H9 (cell line): ENCODE data around the gene PTK6. TPM values are rescaled to one million over a fixed set of nuclear protein-coding genes. Genes with fewer than 3 reads are reported as not detected.

ENCODE experiments used
- DNase-seq: peaks from one replicate; pipeline ENCODE4 v3.0.0-alpha.2; 2017
- H2AFZ ChIP-seq: one replicate; pipeline ENCODE4 v1.6.1; 2013; ENCODE audit warnings: mild to moderate bottlenecking, low read length, control low read depth, moderate library complexity
- H2AK5ac ChIP-seq: 2 replicates; pipeline ENCODE4 v1.6.1; 2013; ENCODE audit warnings: low read length, control low read depth, mixed read lengths; ENCODE audit not compliant: insufficient read length
- H2BK120ac ChIP-seq: one replicate; pipeline ENCODE4 v1.6.1; 2013; ENCODE audit warnings: low read depth, mild to moderate bottlenecking, low read length, control low read depth, inconsistent platforms; ENCODE audit not compliant: poor library complexity, severe bottlenecking
- H2BK12ac ChIP-seq: 2 replicates; pipeline ENCODE4 v1.6.1; 2013; ENCODE audit warnings: low read length, control low read depth, mixed read lengths, low read depth; ENCODE audit not compliant: insufficient read length
- H2BK15ac ChIP-seq: 2 replicates; pipeline ENCODE4 v1.6.1; 2013; ENCODE audit warnings: low read depth, low read length, control low read depth
- H2BK20ac ChIP-seq: one replicate; pipeline ENCODE4 v1.6.1; 2013; ENCODE audit warnings: low read depth, mild to moderate bottlenecking, low read length, control low read depth, inconsistent platforms; ENCODE audit not compliant: poor library complexity, severe bottlenecking
- H2BK5ac ChIP-seq: 2 replicates; pipeline ENCODE4 v1.6.1; 2013; ENCODE audit warnings: low read length, control low read depth, mixed read lengths; ENCODE audit not compliant: insufficient read length
- H3K14ac ChIP-seq: 2 replicates; pipeline ENCODE4 v1.6.1; 2013; ENCODE audit warnings: low read length, control low read depth; ENCODE audit not compliant: insufficient read depth
- H3K18ac ChIP-seq: 2 replicates; pipeline ENCODE4 v1.6.1; 2013; ENCODE audit warnings: low read depth, mild to moderate bottlenecking, mixed read lengths, low read length, control low read depth; ENCODE audit not compliant: insufficient read length
- H3K23ac ChIP-seq: 2 replicates; pipeline ENCODE4 v1.6.1; 2013; ENCODE audit warnings: low read length, control low read depth, mixed read lengths, low read depth; ENCODE audit not compliant: insufficient read length
- H3K23me2 ChIP-seq: 2 replicates; pipeline ENCODE4 v1.6.1; 2013; ENCODE audit warnings: low read depth, mild to moderate bottlenecking, mixed read lengths, low read length, control low read depth; ENCODE audit not compliant: insufficient read length, poor library complexity, severe bottlenecking
- H3K27ac ChIP-seq: 2 replicates; pipeline ENCODE4 v1.5.1; 2013; ENCODE audit warnings: low read length, control low read depth, mixed read lengths, low read depth; ENCODE audit not compliant: insufficient read length
- H3K27me3 ChIP-seq: 2 replicates; pipeline ENCODE4 v1.6.1; 2013; ENCODE audit warnings: low read length, control low read depth, inconsistent platforms; ENCODE audit not compliant: insufficient read depth
- H3K4ac ChIP-seq: 2 replicates; pipeline ENCODE4 v1.6.1; 2013; ENCODE audit warnings: low read depth, mild to moderate bottlenecking, control low read depth, inconsistent platforms, low read length, moderate library complexity
- H3K4me1 ChIP-seq: 2 replicates; pipeline ENCODE4 v1.6.1; 2013; ENCODE audit warnings: low read length, control low read depth, inconsistent platforms; ENCODE audit not compliant: insufficient read depth
- H3K4me2 ChIP-seq: 2 replicates; pipeline ENCODE4 v1.6.1; 2013; ENCODE audit warnings: low read length, control low read depth, mixed read lengths; ENCODE audit not compliant: insufficient read length, insufficient read depth
- H3K56ac ChIP-seq: 2 replicates; pipeline ENCODE4 v1.6.1; 2013; ENCODE audit warnings: low read depth, mild to moderate bottlenecking, mixed read lengths, low read length, control low read depth; ENCODE audit not compliant: insufficient read length
- H3K79me1 ChIP-seq: 2 replicates; pipeline ENCODE4 v1.6.1; 2013; ENCODE audit warnings: low read depth, mild to moderate bottlenecking, moderate library complexity, low read length, control low read depth, inconsistent platforms; ENCODE audit not compliant: insufficient read depth, poor library complexity, severe bottlenecking
- H3K79me2 ChIP-seq: 2 replicates; pipeline ENCODE4 v1.6.1; 2013; ENCODE audit warnings: low read length, control low read depth, inconsistent platforms; ENCODE audit not compliant: insufficient read depth
- H3K9ac ChIP-seq: 2 replicates; pipeline ENCODE4 v1.6.1; 2013; ENCODE audit warnings: low read length, control low read depth, mixed read lengths; ENCODE audit not compliant: insufficient read length; ENCODE audit errors: extremely low read depth
- H3K9me3 ChIP-seq: one replicate; pipeline ENCODE4 v1.6.1; 2013; ENCODE audit warnings: low read depth, low read length, inconsistent platforms; ENCODE audit not compliant: control insufficient read depth
- H3T11ph ChIP-seq: one replicate; pipeline ENCODE4 v1.6.1; 2013; ENCODE audit warnings: mild to moderate bottlenecking, low read length, control low read depth, inconsistent platforms
- H4K20me1 ChIP-seq: one replicate; pipeline ENCODE4 v1.6.1; 2013; ENCODE audit not compliant: control insufficient read depth, insufficient read length, insufficient read depth
- H4K5ac ChIP-seq: 2 replicates; pipeline ENCODE4 v1.6.1; 2013; ENCODE audit warnings: low read depth, mild to moderate bottlenecking, mixed read lengths, low read length, control low read depth; ENCODE audit not compliant: insufficient read length
- H4K8ac ChIP-seq: replicated peaks from 2 replicates; pipeline ENCODE4 v1.6.1; 2013; ENCODE audit warnings: low read length, control low read depth, mixed read lengths, low read depth; ENCODE audit not compliant: insufficient read length
- H4K91ac ChIP-seq: 2 replicates; pipeline ENCODE4 v1.6.1; 2013; ENCODE audit warnings: low read depth, mild to moderate bottlenecking, moderate library complexity, mixed read lengths, low read length, control low read depth; ENCODE audit not compliant: insufficient read length
- H3K27ac Mint-ChIP-seq, 3 experiments: 2 replicates in 2 of 3; 3 replicates in 1 of 3; pipeline ENCODE4 v1.8.0; 2020 to 2021; ENCODE audit warnings: mixed read lengths in 3 of 3, mild to moderate bottlenecking in 1 of 3, moderate library complexity in 1 of 3
- H3K27me3 Mint-ChIP-seq: 2 replicates; pipeline ENCODE4 v1.8.0; 2021; ENCODE audit warnings: low read depth, mild to moderate bottlenecking, moderate library complexity, mixed read lengths
- H3K36me3 Mint-ChIP-seq, 3 experiments: 2 replicates in 2 of 3; 3 replicates in 1 of 3; pipeline ENCODE4 v1.8.0; 2020 to 2021; ENCODE audit warnings: low read depth in 3 of 3, mixed read lengths in 3 of 3; ENCODE audit not compliant: insufficient read depth in 1 of 3
- H3K4me1 Mint-ChIP-seq, 2 experiments: 2 replicates each; pipeline ENCODE4 v1.8.0; 2020; ENCODE audit warnings: mixed read lengths in 2 of 2
- H3K4me3 Mint-ChIP-seq, 2 experiments: 2 replicates in 1 of 2; 3 replicates in 1 of 2; pipeline ENCODE4 v1.8.0; 2020 to 2021; ENCODE audit warnings: mild to moderate bottlenecking in 2 of 2, mixed read lengths in 2 of 2, moderate library complexity in 1 of 2
- H3K9me3 Mint-ChIP-seq, 2 experiments: 2 replicates in 1 of 2; 3 replicates in 1 of 2; pipeline ENCODE4 v1.8.0; 2020; ENCODE audit warnings: mild to moderate bottlenecking in 2 of 2, mixed read lengths in 2 of 2, moderate library complexity in 1 of 2
- CTCF ChIP-seq: fragments of 200-600 bp; sonication (generic); conservative IDR thresholded peaks from 3 replicates; pipeline ENCODE4 v1.8.0; 2021; ENCODE audit warnings: antibody characterized with exemption, mild to moderate bottlenecking
- WGBS: extraction: QIAGEN DNeasy Blood & Tissue Kit; methylation state at CpG from one replicate; pipeline ENCODE4 v1.1.7; 2013; ENCODE audit warnings: missing lambda C conversion rate, low lambda C conversion rate, mixed read lengths; ENCODE audit not compliant: insufficient read length; ENCODE audit errors: extremely low coverage; 5-methylcytosine and 5-hydroxymethylcytosine counted together
- total RNA-seq: library from RNA; stranded (reverse); gene quantifications from 2 replicates; pipeline ENCODE4 v1.2.1, GENCODE V29; 2021

PTK6 gene
- total RNA-seq, 1 experiment from 2014 or later: 0.46 TPM

GRCh38 chr20:63557481-63557891 lies 20.3 kb upstream of the PTK6 start:
- no peak overlapping the region for H3K27ac ChIP-seq
- H2BK20ac ChIP-seq: no peak overlapping the region
- WGBS: no CpG with 5 or more reads among the region's 19 CpGs
- H4K20me1 ChIP-seq: no peaks in the 10 kb centered on the region
- Mint-ChIP-seq H3K27ac (peak overlapping the region in 2 of 3 experiments; percentile 79 to 91; a peak in 3 of 7 replicates), H3K36me3 (peaks cover 3 to 12% (median 11%) of the 10 kb centered on the region in 3 experiments; a peak in 6 of 7 replicates), H3K9me3 (no peaks in the 10 kb centered on the region), H3K4me1 (peaks cover 10 to 11% of the 10 kb centered on the region in 2 experiments), H3K4me3 (no peak overlapping the region; a peak in 1 of 5 replicates), H3K27me3 (no peaks in the 10 kb centered on the region; the same call in 1 of the 2 replicates)
- H3K4me2 ChIP-seq: no peak overlapping the region
- no peak overlapping the region for H4K5ac ChIP-seq
- no peak overlapping the region for H2AFZ ChIP-seq
- no peak overlapping the region for H4K8ac ChIP-seq
- H2BK12ac ChIP-seq: no peak overlapping the region
- no peak for TF ChIP-seq CTCF
- no peaks in the 10 kb centered on the region for H3K79me2 ChIP-seq
- H3K27me3 ChIP-seq: no peaks in the 10 kb centered on the region
- no peak overlapping the region for H2BK120ac ChIP-seq
- no peak overlapping the region for H3T11ph ChIP-seq
- no peaks in the 10 kb centered on the region for H3K9me3 ChIP-seq
- H3K79me1 ChIP-seq: no peaks in the 10 kb centered on the region
- no peak for DNase-seq
- no peak overlapping the region for H3K23ac ChIP-seq
- H2BK15ac ChIP-seq: no peak overlapping the region
- peaks cover 7% of the 10 kb centered on the region for H3K23me2 ChIP-seq
- no peak overlapping the region for H2BK5ac ChIP-seq
- no peak overlapping the region for H3K9ac ChIP-seq
- no peak overlapping the region for H3K18ac ChIP-seq
- no peak overlapping the region for H3K56ac ChIP-seq
- no peak overlapping the region for H4K91ac ChIP-seq
- no peak overlapping the region for H3K4ac ChIP-seq
- H3K4me1 ChIP-seq: 0 out of 2 replicates have a peak, but pooled peaks cover 2% of the 10 kb centered on the region
- no peak overlapping the region for H2AK5ac ChIP-seq
- H3K14ac ChIP-seq: no peak overlapping the region
